HG03442 (cell line): ENCODE data around the gene B3GNT3.

ENCODE experiments used
- ATAC-seq: cut with Tn5 transposase; IDR thresholded peaks from one replicate; pipeline ENCODE4 v1.9.1; 2021; ENCODE audit warnings: mild to moderate bottlenecking, moderate library complexity; ENCODE audit not compliant: unreplicated experiment

B3GNT3 gene

GRCh38 chr19:17855280-17856152 lies 60.6 kb downstream of the B3GNT3 start:
- no peak for ATAC-seq

- peak; percentile 92 for ATAC-seq
Observed at GRCh38 chr19:17859533-17860330, 64.8 kb downstream of the B3GNT3 start, which contains the start of gene RPL18A. RPL18A (plus strand) TSS chr19:17859910; CDS start chr19:17859957, 47 bp downstream.

DNA sequence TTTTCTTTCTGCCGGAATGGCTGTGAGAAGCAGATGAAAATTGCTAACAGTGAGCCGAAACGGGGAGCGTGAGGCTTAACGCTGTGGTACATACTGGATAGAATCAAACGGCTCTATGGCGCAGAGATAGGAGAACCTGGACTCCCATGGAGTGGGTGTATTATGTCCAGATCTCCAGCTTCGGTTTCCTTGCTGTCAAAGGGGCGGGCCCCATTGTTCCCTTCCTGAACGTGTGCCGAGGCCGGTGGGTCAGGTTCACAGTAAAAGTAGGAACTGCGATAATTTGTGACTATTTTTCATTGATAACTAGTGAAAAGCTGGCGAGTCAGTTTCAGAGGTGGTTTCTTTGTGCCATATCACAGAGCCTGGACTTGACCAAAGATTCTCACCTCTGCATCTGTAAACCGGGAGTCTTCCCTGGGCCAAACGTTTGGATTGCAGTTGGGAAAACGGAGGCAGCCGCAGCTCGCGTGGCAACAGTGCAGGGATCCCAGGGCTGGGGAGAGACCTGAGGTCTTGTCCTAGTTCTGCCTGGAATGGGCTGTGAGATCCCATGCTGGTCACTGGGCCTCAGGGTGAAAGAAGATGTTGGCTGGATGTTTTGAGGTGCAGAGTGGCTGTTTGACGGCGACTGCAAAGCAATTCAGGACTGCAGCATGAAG lies 65.5 kb downstream of the B3GNT3 start:
- no peak for ATAC-seq

DNA sequence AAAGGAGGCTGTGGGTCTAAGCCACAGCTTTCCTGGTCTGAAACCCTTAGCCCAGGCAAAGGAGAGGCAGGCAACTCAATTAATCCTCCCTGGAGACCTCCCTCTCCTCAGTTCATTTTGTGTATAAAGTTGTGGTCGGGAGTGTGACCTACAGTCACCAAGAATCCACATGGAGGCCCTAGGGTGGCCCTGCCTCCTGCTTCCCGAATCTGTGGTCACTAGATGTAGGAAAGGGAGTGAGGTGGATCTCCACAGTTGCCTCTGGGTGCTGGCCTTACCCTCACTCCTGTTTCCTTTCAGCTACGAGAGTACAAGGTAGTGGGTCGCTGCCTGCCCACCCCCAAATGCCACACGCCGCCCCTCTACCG lies 66.0 kb downstream of the B3GNT3 start:
- no peak for ATAC-seq

DNA sequence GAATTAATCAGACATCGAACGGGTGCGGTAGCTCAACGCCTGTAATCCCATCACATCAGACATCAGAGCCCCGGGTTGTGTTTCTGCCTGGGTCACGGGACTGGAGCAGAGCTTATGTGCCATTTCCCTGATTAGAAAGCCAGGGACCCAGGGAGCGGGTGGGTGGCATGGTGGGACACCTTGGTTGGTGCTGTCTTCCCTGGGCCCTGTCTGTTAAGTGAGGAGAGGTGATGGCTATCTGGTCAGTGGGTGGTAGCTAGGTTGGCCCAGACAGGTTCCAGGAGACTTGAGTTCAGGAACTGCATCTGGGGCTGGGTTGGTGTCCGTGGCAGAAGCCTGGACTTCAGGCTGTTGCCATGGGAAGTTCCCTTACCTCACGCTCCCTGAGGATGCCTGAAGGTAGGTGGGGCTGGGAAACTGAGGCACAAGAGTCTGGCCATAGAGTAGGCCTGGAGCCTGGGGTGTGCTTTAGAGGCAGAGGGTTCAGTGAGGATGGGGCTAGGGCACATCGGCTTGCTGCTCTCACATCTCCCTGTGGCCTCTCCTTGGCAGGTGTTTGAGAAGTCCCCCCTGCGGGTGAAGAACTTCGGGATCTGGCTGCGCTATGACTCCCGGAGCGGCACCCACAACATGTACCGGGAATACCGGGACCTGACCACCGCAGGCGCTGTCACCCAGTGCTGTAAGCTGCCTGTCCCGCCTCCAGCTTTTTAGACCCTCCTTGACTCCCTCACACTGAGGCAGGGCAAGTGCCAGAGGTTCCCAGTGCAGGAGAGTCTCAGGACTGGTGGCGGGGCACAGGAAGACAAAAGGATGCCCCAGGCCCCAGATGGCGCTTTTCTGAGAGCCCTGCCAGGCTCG lies 66.8 kb downstream of the B3GNT3 start:
- ATAC-seq = no peak

- ATAC-seq = no peak
Observed at GRCh38 chr19:17862711-17863519, 68.0 kb downstream of the B3GNT3 start.
